Embryonic facial prominence (tissue), 1 donor: ENCODE results near the gene NKX1-1.

Source experiments
- DNase-seq: peaks from one replicate; pipeline ENCODE4 v3.0.0-alpha.2; 2016; ENCODE audit errors: extremely low spot score

NKX1-1 gene

GRCh38 chr4:1385373-1386340 is 20.6 kb downstream of the NKX1-1 start:
- no peak for DNase-seq

DNA sequence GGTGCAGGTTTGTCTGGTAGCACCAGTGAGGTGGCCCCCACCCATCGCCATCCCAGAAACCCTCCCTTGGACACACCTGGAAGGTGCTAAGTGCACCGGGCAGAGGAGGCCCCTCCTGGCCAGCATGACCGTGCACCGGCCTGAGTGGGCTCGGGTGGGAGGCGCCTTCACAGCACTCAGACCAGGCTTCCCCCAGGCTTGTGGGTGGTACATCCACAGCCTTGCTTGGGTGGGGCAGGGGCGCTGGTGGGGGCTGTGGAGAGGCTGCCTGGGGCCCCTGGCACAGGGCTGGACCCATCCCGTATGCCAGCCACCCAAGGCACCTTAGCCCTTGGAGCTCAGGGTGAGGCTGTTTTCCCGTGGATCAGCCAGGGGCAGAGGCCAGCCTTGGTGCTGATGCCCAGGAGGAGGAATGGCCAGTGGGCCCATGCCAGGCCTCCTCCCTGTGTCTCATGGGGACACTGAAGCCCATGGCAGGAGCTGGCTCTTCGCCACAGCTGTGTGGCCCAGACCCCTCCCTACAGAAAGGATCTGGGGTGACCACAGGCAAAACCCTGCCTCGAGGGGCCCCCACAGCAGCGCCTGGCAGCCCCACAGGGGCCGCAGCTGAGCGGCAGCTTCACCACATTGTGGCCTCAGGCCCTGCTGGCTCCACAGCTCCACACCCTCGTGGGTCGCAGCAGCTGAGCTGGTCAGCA is 21.4 kb downstream of the NKX1-1 start:
- DNase-seq, result no peak

GRCh38 chr4:1383728-1384591 is 22.3 kb downstream of the NKX1-1 start:
- no peak for DNase-seq

GRCh38 chr4:1382776-1383727 is 23.2 kb downstream of the NKX1-1 start:
- no peak for DNase-seq

- DNase-seq, result no peak
Observed at GRCh38 chr4:1381944-1382541, 24.2 kb downstream of the NKX1-1 start.

GRCh38 chr4:1381181-1381621 is 25.0 kb downstream of the NKX1-1 start:
- DNase-seq, result no peak

GRCh38 chr4:1380368-1381151 is 25.7 kb downstream of the NKX1-1 start:
- DNase-seq, result no peak

DNA sequence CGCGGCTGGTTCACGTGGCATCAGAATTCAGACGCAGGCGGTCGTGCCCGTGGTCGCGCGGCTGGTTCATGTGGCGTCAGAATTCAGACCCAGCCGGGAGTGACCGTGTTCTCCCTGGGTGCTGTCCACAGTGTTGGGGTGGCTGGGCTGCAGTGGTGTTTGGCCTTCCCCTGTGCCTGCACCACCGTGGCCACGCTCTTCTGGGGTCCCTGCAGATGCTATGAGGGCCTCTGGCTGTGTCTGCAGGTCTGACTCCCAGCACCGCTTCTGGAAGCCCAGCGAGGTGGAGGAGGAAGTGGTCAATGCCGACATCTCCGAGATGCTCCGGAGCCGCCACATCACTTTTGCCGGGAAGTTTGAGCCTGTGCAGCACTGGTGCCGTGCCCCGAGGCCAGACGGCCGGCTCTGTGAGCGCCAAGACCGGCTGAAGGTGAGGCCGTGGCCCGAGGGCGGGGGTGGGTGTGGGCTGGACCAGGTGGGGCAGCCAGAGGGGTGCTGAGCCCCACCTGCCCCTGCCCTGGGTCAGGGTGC is 26.4 kb downstream of the NKX1-1 start:
- no peak for DNase-seq

GRCh38 chr4:1379351-1379781 is 26.9 kb downstream of the NKX1-1 start:
- no peak for DNase-seq

- DNase-seq, result no peak
Observed at GRCh38 chr4:1378559-1379231, 27.5 kb downstream of the NKX1-1 start.

GRCh38 chr4:1377606-1378261 is 28.5 kb downstream of the NKX1-1 start:
- DNase-seq, result no peak

DNA sequence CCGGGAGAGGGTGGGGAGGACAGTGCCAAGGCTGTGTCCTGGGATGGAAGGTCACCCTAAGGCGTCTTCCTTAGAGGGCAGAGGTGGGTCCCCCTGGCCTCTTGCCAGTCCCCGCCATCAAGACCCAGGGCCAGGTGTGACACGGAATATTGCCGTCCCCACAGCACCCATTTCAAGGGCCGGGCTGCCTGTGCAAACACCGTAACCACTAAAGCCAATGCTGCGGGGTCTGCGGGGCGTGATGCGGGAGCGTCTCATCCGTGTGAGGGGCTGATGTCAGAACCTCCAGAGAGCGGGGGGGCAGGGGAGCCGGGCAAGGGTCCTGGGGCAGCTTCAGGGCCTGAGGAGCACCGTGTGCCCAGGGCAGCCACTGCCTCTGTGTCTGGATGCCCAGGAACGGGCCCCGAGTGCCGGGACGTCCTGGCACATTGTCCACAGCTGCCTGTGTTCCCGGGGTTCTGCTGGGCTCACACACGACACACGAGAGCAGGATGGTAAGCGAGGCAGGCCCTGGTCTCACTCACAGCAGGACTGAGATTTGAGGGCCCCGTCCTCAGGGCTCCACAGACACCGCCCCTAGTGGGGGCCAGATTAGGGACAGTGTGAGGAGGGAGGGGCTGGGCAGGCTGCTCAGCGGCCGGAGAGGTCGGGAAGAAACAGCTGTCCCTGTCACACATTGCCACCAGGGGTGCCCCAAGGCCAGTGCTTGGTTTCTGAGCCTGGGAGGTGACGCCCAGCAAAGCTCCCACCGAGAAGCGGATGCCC is 29.2 kb downstream of the NKX1-1 start:
- DNase-seq, result no peak

- no peak for DNase-seq
Observed at GRCh38 chr4:1376391-1376840, 29.8 kb downstream of the NKX1-1 start.

GRCh38 chr4:1375761-1376322 is 30.4 kb downstream of the NKX1-1 start:
- no peak for DNase-seq

DNA sequence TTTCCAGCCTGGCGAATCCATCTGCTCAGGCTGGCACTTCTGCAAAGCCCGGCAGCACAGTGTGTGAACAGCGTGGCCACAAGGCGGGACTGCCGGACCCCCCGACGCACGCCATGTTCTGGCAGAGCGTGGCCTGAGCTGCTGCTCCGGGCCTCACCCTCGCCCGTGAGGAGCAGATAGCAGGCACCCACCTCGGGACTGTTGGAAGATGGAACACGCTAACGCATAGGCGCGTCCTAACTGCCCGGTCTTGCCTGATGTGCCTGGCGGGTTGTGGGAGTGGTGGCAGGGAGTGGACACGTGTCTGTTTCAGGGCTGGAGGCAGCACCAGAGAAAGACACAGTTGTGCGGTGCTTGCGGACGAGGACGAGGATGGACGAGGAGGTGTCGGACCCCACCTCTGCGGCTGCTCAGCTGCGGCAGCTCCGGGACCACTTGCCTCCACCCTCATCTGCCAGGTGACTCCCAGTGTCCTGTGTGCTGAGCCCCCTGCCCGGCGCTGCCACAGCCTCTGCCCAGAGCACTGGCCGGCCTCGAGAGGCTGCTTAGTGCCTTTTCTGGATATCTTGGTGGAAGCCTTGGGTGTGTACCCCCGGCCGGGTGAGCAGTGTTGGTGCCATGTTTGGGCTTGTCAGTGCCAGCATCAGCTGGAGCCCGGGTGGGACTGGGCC is 31.1 kb downstream of the NKX1-1 start:
- DNase-seq, result no peak

DNA sequence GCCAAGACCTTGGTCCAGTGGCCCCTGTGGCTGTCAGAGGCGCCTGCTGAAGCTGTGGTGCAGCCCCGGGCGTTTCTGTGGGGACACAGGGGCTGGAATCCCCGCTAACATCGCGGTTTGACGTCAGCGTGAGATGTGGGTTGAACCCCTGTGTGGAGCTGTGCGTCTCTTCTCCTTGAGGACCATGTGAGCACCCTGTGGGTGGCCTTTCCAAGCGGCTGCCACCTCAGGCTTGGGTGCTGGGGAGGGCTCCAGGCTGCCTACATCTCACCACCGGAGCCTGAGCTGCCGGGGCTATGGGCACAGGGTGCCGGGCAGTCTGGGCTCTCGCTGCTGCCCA is 31.6 kb downstream of the NKX1-1 start:
- no peak for DNase-seq
